ENCODE results near the gene CD86. TPM values are rescaled to one million over a fixed set of nuclear protein-coding genes. Genes with fewer than 3 reads are reported as not detected.

The CD86 gene
- total RNA-seq, 1 experiment from 2014 or later = not detected

GRCh38 chr3:122032531-122032930, 22.6 kb upstream of the CD86 start:
- H3K9me3 ChIP-seq (ENCODE audit: control insufficient read depth in 1 of 2, insufficient read depth in 1 of 2, low read depth in 1 of 2, low read length in 2 of 2) = peaks cover 3 to 5% of the 10 kb centered on the region in 2 experiments; a peak in 1 of 4 replicates
- no peak overlapping the region for H3K4me3 ChIP-seq (replicated peaks in 1 of 2; ENCODE audit: low read depth in 1 of 2, low read length in 2 of 2)
- ChIA-PET RAD21 (ENCODE audit: low non-redundant PET in 1 of 2, low total read pairs in 2 of 2, uncharacterized antibody in 2 of 2, unreplicated experiment in 2 of 2) (no interaction called here), CTCF (no interaction called here), POLR2A (no interaction called here)
- H3K36me3 ChIP-seq (ENCODE audit: control insufficient read depth in 1 of 2, insufficient read depth in 2 of 2, low read length in 2 of 2) = no peaks in the 10 kb centered on the region
- H3K9me2 ChIP-seq (ENCODE audit: insufficient read depth) = peaks cover 3% of the 10 kb centered on the region
- no peaks in the 10 kb centered on the region for H3K27me3 ChIP-seq (ENCODE audit: insufficient read depth, low read length)
- ATAC-seq (no peak), DNase-seq (ENCODE audit: low read depth, low spot score) (no peak)
- no peaks in the 10 kb centered on the region for H4K20me1 ChIP-seq (ENCODE audit: insufficient read depth)
- no peak overlapping the region for H3K9ac ChIP-seq (ENCODE audit: low read length)
- no peak overlapping the region for H3K27ac ChIP-seq (ENCODE audit: low read depth, low read length)
- intact Hi-C loops (cut with micrococcal nuclease) = no loop called here
- H3K79me2 ChIP-seq (ENCODE audit: insufficient read depth, low read length) = no peaks in the 10 kb centered on the region
- no peak overlapping the region for H3K4me2 ChIP-seq (ENCODE audit: low read length)
- H3K4me1 ChIP-seq (ENCODE audit: control insufficient read depth in 1 of 2, insufficient read depth in 2 of 2, low read length in 2 of 2) = no peaks in the 10 kb centered on the region
- BruUV-seq (replicated peaks) = no TSS peak
- TF ChIP-seq ZNF274 (IDR thresholded peaks at IDR 0.05; ENCODE audit: low read depth, low read length) (no peak), REST (IDR thresholded peaks at IDR 0.05; ENCODE audit: low read depth) (no peak), YY1 (IDR thresholded peaks at IDR 0.05; ENCODE audit: extremely low read depth, insufficient replicate concordance, low read depth, low read length) (no peak), CBX3 (IDR thresholded peaks at IDR 0.05; ENCODE audit: low read depth) (no peak), ELF1 (IDR thresholded peaks at IDR 0.05; ENCODE audit: borderline replicate concordance, low read depth) (no peak), SP1 (IDR thresholded peaks at IDR 0.05; ENCODE audit: low read depth) (no peak), EZH2phosphoT487 (IDR thresholded peaks at IDR 0.05; ENCODE audit: borderline replicate concordance) (no peak), MAX (IDR thresholded peaks at IDR 0.05) (no peak), ATF3 (IDR thresholded peaks at IDR 0.05) (no peak), SRF (IDR thresholded peaks at IDR 0.05; ENCODE audit: low read depth) (no peak), TCF7L2 (IDR thresholded peaks at IDR 0.05; ENCODE audit: borderline replicate concordance, extremely low read depth, insufficient read depth, insufficient read length) (no peak), POLR2AphosphoS5 (IDR thresholded peaks at IDR 0.05; ENCODE audit: low read depth, low read length) (no peak), ZFX (IDR thresholded peaks at IDR 0.05) (no peak), ZBTB33 (IDR thresholded peaks at IDR 0.05; ENCODE audit: extremely low read depth, insufficient replicate concordance, low read length) (no peak), CEBPB (IDR thresholded peaks at IDR 0.05; ENCODE audit: low read depth) (no peak), EZH2 (IDR thresholded peaks at IDR 0.05) (no peak), EGR1 (IDR thresholded peaks at IDR 0.05; ENCODE audit: low read depth) (no peak), SIN3A (IDR thresholded peaks at IDR 0.05; ENCODE audit: low read depth) (no peak), JUND (IDR thresholded peaks at IDR 0.05) (no peak)
- no peak overlapping the region for H2AFZ ChIP-seq (ENCODE audit: low read depth, low read length, poor library complexity, severe bottlenecking)

All from HCT116 (cell line).